CD4-positive, alpha-beta T cell treated with Interferon alpha-2 for 1 hour (primary cell): ENCODE measurements around the gene RBBP5.

Source experiments
- DNase-seq, 2 donors: peaks; one replicate each; pipeline ENCODE4 v3.0.0-alpha.2; 2020 to 2022

RBBP5 gene

DNA sequence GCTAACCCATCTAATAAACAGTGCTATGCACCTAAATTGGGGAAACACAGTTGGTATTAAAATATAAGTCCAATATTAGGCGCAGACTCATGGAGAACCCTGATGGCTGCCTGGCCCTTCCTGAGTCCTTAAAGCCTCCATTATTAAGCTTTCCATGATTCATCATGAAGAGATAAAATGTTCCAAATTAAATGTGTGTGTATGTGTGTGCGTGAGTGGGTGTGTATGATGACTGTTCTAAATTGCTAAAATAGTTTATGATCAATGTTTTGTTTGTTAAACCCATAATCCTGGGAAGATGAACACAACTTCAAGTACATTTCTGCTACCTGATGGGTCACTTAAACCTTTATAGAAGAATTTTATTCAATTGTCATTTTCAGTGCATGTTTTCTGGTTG is 6.3 kb upstream of the RBBP5 start:
- no peak for DNase-seq

DNA sequence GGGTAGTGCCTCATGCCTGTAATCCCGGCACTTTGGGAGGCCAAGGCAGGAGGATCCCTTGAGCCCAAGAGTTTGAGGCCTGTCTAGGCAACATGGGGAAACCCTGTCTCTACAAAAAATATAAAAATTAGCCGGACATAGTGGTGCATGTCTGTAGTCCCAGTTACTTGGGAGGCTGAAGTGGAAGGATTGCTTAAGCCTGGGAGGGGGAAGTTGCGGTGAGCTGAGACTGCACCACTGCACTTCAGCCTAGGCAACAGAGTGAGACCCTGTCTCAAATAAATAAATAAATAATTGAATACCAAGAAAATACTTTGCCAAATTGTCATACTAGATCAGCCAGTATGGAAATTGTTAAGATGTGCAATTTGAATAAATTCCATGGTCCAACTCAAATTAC is 5.9 kb upstream of the RBBP5 start:
- no peak for DNase-seq

DNA sequence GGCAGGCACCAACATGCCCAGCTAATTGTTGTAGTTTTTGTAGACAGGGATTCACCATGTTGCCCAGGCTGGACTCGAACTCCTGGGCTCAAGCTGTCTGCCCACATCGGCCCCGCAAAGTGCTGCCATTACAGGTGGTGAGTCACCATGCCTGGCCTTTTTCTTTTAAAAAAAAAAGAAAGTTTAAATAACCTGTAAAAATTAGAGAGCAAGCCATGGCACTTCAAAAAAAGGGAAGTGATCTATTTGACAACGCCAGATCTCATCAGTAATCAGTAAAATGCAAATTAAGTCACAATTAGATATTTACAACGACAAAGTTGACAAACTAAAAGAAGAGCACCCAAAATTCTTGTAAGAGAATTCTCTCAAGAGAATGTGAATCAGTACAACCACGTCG is 2.9 kb upstream of the RBBP5 start:
- no peak for DNase-seq

DNA sequence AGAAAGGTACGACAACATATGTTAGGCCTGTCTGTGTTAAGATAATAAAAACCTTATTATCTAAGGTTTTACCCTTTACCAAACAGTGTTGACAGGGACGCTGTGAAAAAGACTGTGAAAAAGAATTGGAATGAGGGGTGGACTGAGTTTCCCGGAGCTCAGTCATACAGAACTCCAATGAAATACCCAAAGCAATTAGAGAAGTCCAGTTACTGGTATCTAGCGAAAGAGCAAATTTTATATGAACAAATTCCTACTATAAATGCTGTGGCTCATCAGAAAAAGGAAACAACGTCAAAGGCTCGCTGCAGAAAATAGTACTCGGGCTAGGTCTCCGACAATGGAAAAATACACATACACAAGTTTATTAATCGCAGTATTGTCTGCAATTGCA is 708 bp upstream of the RBBP5 start:
- DNase-seq: no peak

DNA sequence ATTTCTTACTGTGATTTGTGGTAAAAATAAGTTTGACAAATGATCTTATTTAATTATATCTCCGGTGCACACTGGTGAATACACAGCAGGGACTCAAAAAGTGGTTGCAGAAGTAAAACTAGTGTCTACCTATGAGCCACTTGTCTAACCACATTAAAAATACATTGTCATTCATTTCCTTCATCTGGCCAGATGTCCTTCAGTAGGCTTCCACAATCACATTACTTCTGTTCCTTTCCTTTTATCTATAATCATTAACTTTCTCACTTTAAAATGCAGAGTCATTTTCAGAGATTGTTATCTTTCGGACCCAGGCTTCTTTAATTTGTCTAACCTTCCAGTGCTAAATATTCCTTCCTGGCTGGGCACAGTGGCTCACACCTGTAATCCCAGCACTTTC is 3.0 kb downstream of the RBBP5 start:
- no peak for DNase-seq

DNA sequence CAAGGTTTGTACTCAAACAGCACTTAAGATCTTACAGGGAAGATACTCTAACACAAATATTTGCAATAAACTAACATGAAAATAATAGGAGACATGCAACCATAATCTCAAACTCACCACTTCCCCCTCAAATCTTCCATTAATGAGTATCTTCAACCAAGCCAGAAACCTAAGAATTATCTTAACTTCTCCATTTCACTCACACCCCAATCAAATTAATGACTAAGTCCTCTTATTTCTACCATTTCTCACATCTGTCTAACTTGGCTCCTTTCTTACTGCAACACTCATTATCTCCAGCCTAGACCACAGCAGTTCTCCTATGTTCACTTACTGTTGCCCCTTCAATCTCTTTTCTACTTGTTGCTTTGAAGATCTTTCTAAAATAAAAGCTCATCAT is 10.4 kb downstream of the RBBP5 start:
- no peak for DNase-seq

DNA sequence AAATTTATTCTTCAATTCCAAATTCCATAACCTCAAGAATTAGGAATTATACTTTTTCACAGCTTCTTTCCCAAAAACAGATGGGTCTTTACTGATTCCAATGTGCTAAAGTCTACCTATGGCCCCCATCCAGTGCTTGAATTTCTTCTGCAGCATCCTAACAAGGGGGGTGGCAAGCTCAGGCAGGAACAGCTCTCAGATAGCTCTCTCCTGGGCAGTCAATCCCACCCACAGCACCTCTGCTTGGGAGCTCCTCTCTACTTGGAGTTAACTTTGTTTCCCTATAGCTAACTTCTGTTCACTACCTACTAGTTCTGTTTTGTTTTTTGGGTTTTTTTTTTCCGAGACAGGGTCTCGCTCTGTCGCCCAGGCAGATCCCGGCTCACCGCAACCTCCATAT is 12.1 kb downstream of the RBBP5 start:
- DNase-seq: no peak

DNA sequence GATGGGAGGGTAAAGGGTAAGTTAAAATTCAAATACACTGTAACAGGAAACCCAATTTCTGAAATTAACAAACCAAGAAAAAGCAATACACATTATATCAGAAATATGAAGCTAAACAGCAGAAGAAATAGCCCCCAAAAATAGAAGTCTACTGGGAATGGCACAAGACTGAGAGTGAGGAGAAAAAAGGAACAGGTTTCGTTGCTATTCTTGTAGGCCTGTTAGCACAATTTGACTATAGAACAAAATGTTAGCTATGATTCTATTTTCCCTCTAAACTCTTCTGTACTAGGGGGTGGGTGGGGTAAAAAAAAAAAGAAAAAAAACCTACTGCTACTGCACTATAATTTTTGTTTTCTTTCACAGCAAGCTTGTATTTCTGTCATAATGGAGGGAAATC is 12.5 kb downstream of the RBBP5 start:
- DNase-seq: no peak

DNA sequence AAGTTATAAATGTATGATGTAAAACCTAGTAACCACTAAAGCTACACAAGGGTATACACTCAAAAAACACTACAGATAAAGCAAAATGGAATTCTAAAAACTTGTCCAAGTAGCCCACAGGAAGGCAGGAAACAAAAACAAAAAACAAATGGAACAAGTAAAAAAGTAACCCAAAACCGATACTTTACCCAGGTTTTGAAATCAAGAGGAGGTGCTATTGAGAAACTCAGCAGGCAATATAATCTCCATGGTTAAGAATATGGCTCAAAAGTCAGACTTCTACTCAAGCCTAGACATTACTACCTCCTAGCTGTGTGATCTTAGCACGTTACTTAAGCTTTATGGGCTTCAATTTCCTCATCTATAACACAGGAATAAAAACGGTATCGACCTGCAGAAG is 13.3 kb downstream of the RBBP5 start:
- no peak for DNase-seq

DNA sequence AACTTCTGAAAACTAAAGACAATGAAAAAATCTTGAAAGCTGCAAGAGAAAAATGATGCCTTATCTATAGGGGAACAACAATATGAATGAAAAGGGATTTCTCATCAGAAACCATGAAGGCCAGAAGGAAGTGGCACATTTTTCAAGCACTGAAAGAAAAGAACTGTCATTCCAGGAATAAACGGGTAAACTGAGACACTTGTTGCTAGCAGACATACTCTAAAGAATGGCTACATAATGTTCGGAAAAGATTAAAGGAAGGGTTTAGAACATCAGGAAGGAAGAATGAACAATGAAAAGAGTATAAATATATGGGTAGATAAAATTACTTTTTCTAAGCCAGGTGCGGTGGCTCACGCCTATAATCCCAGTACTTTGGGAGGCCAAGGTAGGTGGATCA is 14.5 kb downstream of the RBBP5 start:
- no peak for DNase-seq

DNA sequence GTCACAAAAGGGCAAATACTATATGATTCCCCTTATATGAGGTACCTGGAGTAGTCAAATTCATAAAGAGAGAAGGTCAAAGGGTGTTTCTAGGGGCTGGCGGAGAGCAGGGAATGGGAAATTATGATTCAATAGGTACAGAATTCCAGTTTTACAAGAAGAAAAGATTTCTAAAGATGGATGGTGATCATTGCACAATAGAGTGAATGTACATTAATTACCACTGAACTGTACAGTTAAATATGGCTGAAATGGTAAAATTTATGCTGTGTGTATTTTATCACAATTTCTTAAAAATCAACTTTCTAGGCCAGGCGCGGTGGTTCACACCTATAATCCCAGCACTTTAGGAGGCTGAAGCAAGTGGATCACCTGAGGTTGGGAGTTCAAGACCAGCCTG is 19.4 kb downstream of the RBBP5 start:
- DNase-seq: no peak

DNA sequence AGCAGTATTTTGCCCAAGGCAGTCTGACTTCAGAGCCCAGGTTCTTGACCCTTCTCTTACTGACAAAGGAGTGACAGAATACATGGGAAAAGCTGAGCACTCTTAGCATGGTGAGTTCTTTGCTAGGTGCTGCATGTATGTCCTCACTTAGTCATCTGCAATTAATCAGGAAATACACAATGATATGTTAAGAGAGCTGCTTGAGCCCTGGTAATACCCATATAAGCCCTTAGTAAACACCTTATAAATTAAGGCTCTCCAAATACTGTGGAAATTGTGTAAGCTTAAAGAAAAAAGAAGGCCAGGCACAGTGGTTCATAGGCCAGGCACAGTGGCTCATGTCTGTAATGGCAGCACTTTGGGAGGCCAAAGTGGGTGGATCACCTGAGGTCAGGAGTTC is 23.5 kb downstream of the RBBP5 start:
- DNase-seq: no peak

DNA sequence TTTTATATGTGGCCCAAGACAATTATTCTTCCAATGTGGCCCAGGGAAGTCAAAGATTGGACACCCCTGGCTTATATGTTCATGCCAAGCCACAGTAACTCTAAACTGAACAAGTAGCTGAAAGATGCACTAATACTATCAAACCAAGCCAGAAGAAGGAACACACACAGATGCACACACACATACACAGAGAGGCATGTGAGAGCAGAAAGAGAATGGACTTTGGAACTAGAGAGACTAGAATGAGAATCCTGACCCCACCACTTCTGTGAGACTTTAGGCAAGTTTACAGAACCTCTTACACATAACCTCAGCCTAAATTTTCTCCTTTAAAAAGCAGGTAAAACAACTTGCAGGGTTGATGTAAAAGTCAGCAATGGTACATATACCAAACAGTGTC is 26.4 kb downstream of the RBBP5 start:
- DNase-seq: no peak

DNA sequence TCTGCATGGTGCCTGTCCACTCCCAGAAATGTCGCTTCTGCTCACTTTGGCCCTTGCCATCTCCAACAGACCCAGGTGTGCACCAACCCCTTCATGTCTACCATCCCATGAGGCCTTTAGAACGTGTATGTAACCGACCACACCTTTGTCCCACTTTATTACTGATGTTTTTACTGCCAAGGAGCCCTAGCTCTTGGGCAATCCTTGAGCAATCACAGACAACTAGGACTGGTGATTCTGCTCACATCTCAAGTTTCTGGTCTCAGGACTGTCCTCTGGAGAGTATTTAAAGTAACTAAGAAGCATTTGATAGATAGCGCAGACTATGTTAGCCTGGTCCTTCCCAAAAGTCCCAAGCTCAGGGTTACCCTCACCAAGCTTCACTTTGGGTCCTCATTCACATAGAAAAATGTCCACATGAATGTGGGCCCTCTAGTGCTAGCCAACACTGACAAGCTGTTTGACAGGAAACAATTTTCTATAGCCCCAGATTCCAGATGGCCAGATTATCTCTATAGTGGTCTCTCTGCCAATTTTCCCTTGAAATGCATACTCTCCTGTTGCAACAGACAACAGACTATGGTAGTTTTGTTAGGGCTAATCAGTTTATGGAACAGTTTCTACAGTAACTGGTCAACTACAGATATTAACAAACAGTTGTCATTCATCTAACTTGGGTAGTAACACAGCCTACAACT is 30.6 kb downstream of the RBBP5 start:
- DNase-seq: no peak

DNA sequence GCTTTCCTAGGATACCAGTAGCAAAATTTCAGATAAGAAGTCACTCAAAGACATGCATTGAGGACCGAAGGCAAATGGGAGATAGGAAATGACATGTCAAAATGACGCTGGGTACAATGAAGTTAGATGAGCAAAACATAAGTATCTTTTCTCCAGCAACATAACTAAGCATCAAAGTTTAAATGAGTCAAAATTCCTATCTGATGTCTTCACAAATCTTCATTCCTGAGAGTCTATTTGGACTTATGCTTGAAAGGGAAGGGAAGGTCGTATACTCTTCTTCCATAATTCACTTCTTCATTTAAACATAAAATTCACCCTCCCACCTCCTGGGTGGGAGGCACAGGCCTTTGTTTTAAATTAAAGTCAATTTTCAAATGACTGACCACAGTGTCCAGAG is 33.4 kb downstream of the RBBP5 start:
- DNase-seq: no peak

DNA sequence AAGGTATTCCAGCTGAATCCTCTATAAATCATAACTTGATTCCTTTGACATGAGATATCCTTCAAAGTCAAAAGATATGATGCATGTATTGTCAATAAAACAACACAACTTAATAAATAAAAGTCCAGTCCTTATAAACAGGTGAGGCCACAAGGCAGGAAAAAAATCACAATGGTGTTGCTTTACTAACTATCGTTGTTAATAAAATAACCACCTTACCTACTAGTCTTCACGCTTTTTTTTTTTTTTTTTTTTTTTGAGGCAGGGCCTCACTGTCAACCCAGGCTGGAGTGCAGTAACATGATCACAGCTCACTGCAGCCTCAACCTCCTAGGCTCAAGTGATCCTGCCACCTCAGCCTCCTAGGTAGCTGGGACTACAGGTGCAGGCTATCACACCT is 37.4 kb downstream of the RBBP5 start, which contains the start of gene TMEM81:
TSS of gene TMEM81 (minus strand) at position 101 of the 400 bp plus-strand sequence. CDS start 140 bp downstream, outside the sequence.
- no peak for DNase-seq

DNA sequence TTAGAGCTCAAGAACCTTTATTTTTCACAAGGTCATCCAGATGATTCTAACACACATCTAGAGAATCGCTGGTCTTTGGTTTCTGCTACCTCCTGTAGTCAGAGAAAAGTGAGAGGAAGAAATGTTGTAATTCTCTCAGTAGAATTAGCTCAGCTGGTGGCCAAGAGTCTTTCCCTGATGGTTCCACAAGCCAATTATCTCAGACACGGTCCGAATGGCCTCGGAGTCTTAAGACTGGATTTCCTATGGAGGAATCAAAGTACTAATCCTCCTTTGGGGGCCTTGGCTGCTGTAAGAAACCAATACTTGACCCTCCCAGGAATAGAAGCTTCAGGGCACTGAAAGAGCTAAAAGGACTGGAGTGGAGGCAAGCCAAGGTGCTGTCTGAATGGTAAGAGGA is 39.3 kb downstream of the RBBP5 start:
- no peak for DNase-seq

DNA sequence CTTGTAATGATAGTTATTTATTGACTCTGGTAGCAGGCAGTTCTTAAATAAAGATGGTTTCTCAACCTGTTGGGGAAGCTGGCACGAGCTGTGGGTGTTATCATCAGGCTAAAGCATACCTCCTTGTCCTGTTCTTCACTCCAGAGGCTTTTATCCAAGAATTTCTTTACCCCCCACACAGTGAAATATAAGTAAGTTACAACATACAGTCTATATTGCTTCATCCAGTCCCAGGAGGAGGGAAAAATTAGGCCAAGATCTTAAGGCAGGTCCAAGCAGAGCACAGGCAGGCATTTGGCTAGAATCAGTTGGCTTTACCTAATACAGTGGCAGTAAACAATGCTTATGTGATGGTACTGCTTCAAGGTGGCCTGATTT is 43.9 kb downstream of the RBBP5 start:
- no peak for DNase-seq

DNA sequence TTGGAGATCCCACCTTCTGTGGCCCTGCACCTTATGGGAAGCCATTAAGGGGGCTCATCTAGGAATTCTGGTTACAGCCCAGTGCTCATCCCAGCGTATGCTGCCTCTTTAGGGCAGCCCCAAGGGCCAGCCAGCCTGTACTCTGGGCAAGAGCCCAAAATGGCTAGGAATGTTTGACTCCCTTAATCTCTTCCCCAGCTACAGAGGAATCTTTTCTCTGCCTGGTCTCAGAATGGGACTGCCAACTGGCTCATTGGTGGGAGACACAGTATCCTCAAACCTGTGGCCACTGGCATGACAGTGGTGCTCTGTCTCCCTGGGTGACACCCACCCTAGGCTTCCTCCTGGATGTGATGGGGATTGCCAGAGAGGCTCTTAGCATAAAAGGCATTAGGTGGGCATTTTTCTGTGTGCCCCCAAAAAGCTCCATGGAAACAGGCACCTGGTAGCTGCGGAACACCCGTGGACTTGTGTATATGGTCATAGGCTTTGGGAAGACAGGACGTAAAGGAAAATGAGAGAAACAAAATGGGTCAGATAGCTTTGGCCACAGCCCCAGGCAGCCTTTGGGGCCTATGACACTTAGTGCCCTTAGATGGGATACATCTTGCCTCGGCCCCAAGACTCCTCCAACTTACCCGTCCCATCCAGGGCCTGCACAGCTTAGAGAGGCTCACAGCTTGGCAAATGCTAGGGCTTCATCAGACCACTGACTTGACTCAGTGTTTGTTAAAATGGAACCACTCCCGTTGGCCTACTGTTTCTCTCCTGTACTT is 44.4 kb downstream of the RBBP5 start:
- no peak for DNase-seq

DNA sequence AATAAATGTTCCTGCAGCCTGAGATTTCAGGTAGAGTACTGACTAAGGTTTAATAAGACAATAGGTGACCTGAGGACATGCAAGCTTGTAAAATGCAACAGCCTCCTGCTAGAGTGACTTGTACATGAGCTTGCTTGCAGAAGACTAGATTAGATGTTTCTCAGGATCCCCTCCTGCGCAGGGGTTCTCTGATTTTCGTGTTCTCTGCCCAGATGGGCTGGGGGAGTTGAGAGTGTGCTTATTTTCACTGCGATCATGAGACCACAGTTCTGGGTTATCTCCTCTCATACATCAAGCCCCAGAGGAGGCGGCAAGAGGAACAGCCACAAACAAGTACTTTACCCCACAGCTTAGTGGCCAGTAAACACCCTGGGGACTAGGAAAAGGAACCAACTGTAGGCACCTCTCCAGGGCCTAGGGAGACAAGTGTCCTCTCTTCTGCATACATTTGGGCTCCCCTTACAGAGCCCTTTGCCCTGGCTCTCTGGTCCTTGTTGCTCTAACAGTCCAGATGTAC is 45.5 kb downstream of the RBBP5 start:
- no peak for DNase-seq

DNA sequence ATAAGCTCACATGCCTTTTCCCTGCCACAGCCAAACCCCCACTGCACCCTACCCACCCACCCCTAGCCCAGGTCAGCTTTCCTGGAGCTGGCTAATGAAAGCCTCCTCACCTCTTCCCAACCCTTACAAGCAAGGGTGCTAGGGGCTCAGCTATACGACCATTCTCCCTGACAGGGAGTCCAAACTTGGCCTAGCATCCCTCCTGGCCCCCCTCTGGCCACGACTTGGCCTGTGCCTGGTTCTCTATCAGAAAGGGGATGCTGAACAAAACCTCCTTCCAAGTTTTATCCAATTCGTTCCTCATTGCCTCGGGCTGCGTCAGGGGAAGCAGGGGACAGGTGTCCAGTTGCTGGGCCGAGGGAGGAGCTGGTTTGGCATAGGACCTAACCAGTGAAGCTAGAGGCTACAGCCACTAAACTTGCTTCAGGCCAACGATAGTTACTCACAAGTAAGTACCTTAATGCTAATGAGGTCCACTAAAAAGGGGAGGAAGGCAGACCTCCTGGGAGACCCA is 46.1 kb downstream of the RBBP5 start:
- no peak for DNase-seq

DNA sequence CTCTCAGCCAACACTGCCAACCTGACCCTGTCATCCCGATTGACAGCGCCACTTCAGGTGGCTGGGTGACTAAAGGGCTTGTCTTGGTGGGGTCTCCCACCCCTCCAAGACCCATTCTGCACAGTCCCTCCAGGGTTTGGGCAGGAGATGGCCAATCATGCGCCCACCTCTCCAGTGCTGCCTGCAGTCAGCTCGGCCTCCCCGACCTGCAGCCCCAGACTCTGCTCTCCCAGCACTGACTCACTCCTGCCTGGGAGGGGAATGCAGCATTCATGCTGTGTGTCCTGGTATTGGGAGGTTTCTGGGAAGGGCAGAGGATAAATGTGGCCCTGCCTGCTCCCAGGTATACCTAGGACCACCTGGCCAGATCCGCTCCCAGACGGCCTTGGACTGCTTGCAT is 47.3 kb downstream of the RBBP5 start:
- DNase-seq: no peak

DNA sequence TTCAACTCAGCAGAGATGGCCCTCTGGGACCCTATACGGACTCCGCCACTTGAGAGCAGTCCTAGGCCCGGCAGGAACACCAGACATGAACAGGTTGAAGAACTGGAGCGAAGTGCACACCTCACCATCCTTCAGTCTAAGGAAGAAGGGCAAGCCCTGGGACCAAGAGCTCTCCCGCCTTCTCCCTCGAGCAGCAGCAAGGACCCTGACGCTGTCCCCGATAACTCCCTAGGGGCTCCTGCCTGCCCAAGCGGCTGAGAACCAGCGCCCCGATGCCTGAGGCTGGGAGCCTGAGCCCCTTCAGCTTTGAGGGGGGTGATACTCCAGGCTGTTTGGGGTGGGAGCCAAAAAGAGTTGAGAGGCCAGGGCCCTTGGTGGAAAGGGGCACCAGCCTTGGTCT is 47.7 kb downstream of the RBBP5 start:
- DNase-seq: no peak

DNA sequence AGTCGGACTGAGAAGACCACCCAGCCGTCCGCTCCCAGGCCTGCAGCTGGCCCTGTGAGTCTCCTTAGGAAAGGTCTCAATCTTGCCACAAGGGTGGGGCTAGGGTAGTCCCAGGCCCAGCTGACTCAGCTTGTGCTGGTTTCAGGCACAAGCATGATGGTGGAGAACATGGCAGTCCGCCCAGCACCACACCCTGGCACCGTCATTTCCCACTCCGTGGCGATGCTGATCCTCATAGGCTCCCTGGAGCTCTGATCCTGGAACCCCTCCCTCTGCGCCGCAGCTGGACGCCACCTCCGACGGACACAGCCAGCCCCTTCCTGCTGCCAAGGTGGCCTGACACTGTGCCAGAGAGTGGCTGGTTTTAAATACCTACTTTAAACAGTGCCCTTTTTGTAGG is 48.3 kb downstream of the RBBP5 start:
- DNase-seq: no peak
